H9 (cell line): ENCODE measurements around the gene HDAC6. TPM values are rescaled to one million over a fixed set of nuclear protein-coding genes. Genes with fewer than 3 reads are reported as not detected.

Source experiments
- DNase-seq: peaks from one replicate; pipeline ENCODE4 v3.0.0-alpha.2; 2017
- H2AFZ ChIP-seq: one replicate; pipeline ENCODE4 v1.6.1; 2013; ENCODE audit warnings: mild to moderate bottlenecking, low read length, control low read depth, moderate library complexity
- H2AK5ac ChIP-seq: 2 replicates; pipeline ENCODE4 v1.6.1; 2013; ENCODE audit warnings: low read length, control low read depth, mixed read lengths; ENCODE audit not compliant: insufficient read length
- H2BK120ac ChIP-seq: one replicate; pipeline ENCODE4 v1.6.1; 2013; ENCODE audit warnings: low read depth, mild to moderate bottlenecking, low read length, control low read depth, inconsistent platforms; ENCODE audit not compliant: poor library complexity, severe bottlenecking
- H2BK12ac ChIP-seq: 2 replicates; pipeline ENCODE4 v1.6.1; 2013; ENCODE audit warnings: low read length, control low read depth, mixed read lengths, low read depth; ENCODE audit not compliant: insufficient read length
- H2BK15ac ChIP-seq: 2 replicates; pipeline ENCODE4 v1.6.1; 2013; ENCODE audit warnings: low read depth, low read length, control low read depth
- H2BK20ac ChIP-seq: one replicate; pipeline ENCODE4 v1.6.1; 2013; ENCODE audit warnings: low read depth, mild to moderate bottlenecking, low read length, control low read depth, inconsistent platforms; ENCODE audit not compliant: poor library complexity, severe bottlenecking
- H2BK5ac ChIP-seq: 2 replicates; pipeline ENCODE4 v1.6.1; 2013; ENCODE audit warnings: low read length, control low read depth, mixed read lengths; ENCODE audit not compliant: insufficient read length
- H3K14ac ChIP-seq: 2 replicates; pipeline ENCODE4 v1.6.1; 2013; ENCODE audit warnings: low read length, control low read depth; ENCODE audit not compliant: insufficient read depth
- H3K18ac ChIP-seq: 2 replicates; pipeline ENCODE4 v1.6.1; 2013; ENCODE audit warnings: low read depth, mild to moderate bottlenecking, mixed read lengths, low read length, control low read depth; ENCODE audit not compliant: insufficient read length
- H3K23ac ChIP-seq: 2 replicates; pipeline ENCODE4 v1.6.1; 2013; ENCODE audit warnings: low read length, control low read depth, mixed read lengths, low read depth; ENCODE audit not compliant: insufficient read length
- H3K23me2 ChIP-seq: 2 replicates; pipeline ENCODE4 v1.6.1; 2013; ENCODE audit warnings: low read depth, mild to moderate bottlenecking, mixed read lengths, low read length, control low read depth; ENCODE audit not compliant: insufficient read length, poor library complexity, severe bottlenecking
- H3K27ac ChIP-seq: 2 replicates; pipeline ENCODE4 v1.5.1; 2013; ENCODE audit warnings: low read length, control low read depth, mixed read lengths, low read depth; ENCODE audit not compliant: insufficient read length
- H3K27me3 ChIP-seq: 2 replicates; pipeline ENCODE4 v1.6.1; 2013; ENCODE audit warnings: low read length, control low read depth, inconsistent platforms; ENCODE audit not compliant: insufficient read depth
- H3K4ac ChIP-seq: 2 replicates; pipeline ENCODE4 v1.6.1; 2013; ENCODE audit warnings: low read depth, mild to moderate bottlenecking, control low read depth, inconsistent platforms, low read length, moderate library complexity
- H3K4me1 ChIP-seq: 2 replicates; pipeline ENCODE4 v1.6.1; 2013; ENCODE audit warnings: low read length, control low read depth, inconsistent platforms; ENCODE audit not compliant: insufficient read depth
- H3K4me2 ChIP-seq: 2 replicates; pipeline ENCODE4 v1.6.1; 2013; ENCODE audit warnings: low read length, control low read depth, mixed read lengths; ENCODE audit not compliant: insufficient read length, insufficient read depth
- H3K56ac ChIP-seq: 2 replicates; pipeline ENCODE4 v1.6.1; 2013; ENCODE audit warnings: low read depth, mild to moderate bottlenecking, mixed read lengths, low read length, control low read depth; ENCODE audit not compliant: insufficient read length
- H3K79me1 ChIP-seq: 2 replicates; pipeline ENCODE4 v1.6.1; 2013; ENCODE audit warnings: low read depth, mild to moderate bottlenecking, moderate library complexity, low read length, control low read depth, inconsistent platforms; ENCODE audit not compliant: insufficient read depth, poor library complexity, severe bottlenecking
- H3K79me2 ChIP-seq: 2 replicates; pipeline ENCODE4 v1.6.1; 2013; ENCODE audit warnings: low read length, control low read depth, inconsistent platforms; ENCODE audit not compliant: insufficient read depth
- H3K9ac ChIP-seq: 2 replicates; pipeline ENCODE4 v1.6.1; 2013; ENCODE audit warnings: low read length, control low read depth, mixed read lengths; ENCODE audit not compliant: insufficient read length; ENCODE audit errors: extremely low read depth
- H3K9me3 ChIP-seq: one replicate; pipeline ENCODE4 v1.6.1; 2013; ENCODE audit warnings: low read depth, low read length, inconsistent platforms; ENCODE audit not compliant: control insufficient read depth
- H3T11ph ChIP-seq: one replicate; pipeline ENCODE4 v1.6.1; 2013; ENCODE audit warnings: mild to moderate bottlenecking, low read length, control low read depth, inconsistent platforms
- H4K20me1 ChIP-seq: one replicate; pipeline ENCODE4 v1.6.1; 2013; ENCODE audit not compliant: control insufficient read depth, insufficient read length, insufficient read depth
- H4K5ac ChIP-seq: 2 replicates; pipeline ENCODE4 v1.6.1; 2013; ENCODE audit warnings: low read depth, mild to moderate bottlenecking, mixed read lengths, low read length, control low read depth; ENCODE audit not compliant: insufficient read length
- H4K8ac ChIP-seq: replicated peaks from 2 replicates; pipeline ENCODE4 v1.6.1; 2013; ENCODE audit warnings: low read length, control low read depth, mixed read lengths, low read depth; ENCODE audit not compliant: insufficient read length
- H4K91ac ChIP-seq: 2 replicates; pipeline ENCODE4 v1.6.1; 2013; ENCODE audit warnings: low read depth, mild to moderate bottlenecking, moderate library complexity, mixed read lengths, low read length, control low read depth; ENCODE audit not compliant: insufficient read length
- H3K27ac Mint-ChIP-seq, 3 experiments: 2 replicates in 2 of 3; 3 replicates in 1 of 3; pipeline ENCODE4 v1.8.0; 2020 to 2021; ENCODE audit warnings: mixed read lengths in 3 of 3, mild to moderate bottlenecking in 1 of 3, moderate library complexity in 1 of 3
- H3K27me3 Mint-ChIP-seq: 2 replicates; pipeline ENCODE4 v1.8.0; 2021; ENCODE audit warnings: low read depth, mild to moderate bottlenecking, moderate library complexity, mixed read lengths
- H3K36me3 Mint-ChIP-seq, 3 experiments: 2 replicates in 2 of 3; 3 replicates in 1 of 3; pipeline ENCODE4 v1.8.0; 2020 to 2021; ENCODE audit warnings: low read depth in 3 of 3, mixed read lengths in 3 of 3; ENCODE audit not compliant: insufficient read depth in 1 of 3
- H3K4me1 Mint-ChIP-seq, 2 experiments: 2 replicates each; pipeline ENCODE4 v1.8.0; 2020; ENCODE audit warnings: mixed read lengths in 2 of 2
- H3K4me3 Mint-ChIP-seq, 2 experiments: 2 replicates in 1 of 2; 3 replicates in 1 of 2; pipeline ENCODE4 v1.8.0; 2020 to 2021; ENCODE audit warnings: mild to moderate bottlenecking in 2 of 2, mixed read lengths in 2 of 2, moderate library complexity in 1 of 2
- H3K9me3 Mint-ChIP-seq, 2 experiments: 2 replicates in 1 of 2; 3 replicates in 1 of 2; pipeline ENCODE4 v1.8.0; 2020; ENCODE audit warnings: mild to moderate bottlenecking in 2 of 2, mixed read lengths in 2 of 2, moderate library complexity in 1 of 2
- whole genome bisulfite sequencing: extraction: QIAGEN DNeasy Blood & Tissue Kit; methylation state at CpG from one replicate; pipeline ENCODE4 v1.1.7; 2013; ENCODE audit warnings: missing lambda C conversion rate, low lambda C conversion rate, mixed read lengths; ENCODE audit not compliant: insufficient read length; ENCODE audit errors: extremely low coverage; 5-methylcytosine and 5-hydroxymethylcytosine counted together
- total RNA-seq: library from RNA; stranded (reverse); gene quantifications from 2 replicates; pipeline ENCODE4 v1.2.1, GENCODE V29; 2021
- TF ChIP-seq, protein P1 (sequence below): fragments of 200-600 bp; sonication (generic); conservative IDR thresholded peaks from 3 replicates; pipeline ENCODE4 v1.8.0; 2021; ENCODE audit warnings: antibody characterized with exemption, mild to moderate bottlenecking

The HDAC6 gene
- total RNA-seq, 1 experiment from 2014 or later: 52.8 TPM

DNA sequence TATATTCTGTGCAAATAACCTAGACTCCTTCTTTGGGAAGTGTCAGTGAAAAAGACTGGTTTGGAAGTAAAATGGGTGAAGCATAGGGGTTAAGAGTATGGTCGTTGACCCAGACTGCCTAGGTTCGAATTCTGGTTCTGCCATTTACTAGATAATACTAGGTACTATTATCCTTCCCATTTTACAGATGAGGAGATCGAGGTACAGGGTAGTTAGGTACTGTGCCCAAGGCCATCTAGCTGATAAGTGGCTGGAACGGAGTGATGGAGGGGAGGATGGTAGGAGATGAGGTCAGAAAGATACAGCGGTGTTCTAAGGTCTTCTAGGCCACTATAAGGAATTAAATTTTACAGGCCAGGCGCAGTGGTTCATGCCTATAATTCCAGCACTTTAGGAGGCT lies 29.3 kb upstream of the HDAC6 start:
- Histone ChIP-seq H2AK5ac (no peak overlapping the region), H2BK12ac (no peak overlapping the region), H4K91ac (no peak overlapping the region), H3K4ac (no peak overlapping the region), H3K27ac (no peak overlapping the region), H3K4me2 (no peak overlapping the region), H3K18ac (no peak overlapping the region), H2AFZ (no peak overlapping the region), H2BK5ac (no peak overlapping the region), H3K9ac (no peak overlapping the region), H3K56ac (no peak overlapping the region), H3K4me1 (no peaks in the 10 kb centered on the region), H3K23me2 (no peaks in the 10 kb centered on the region), H4K8ac (no peak overlapping the region), H3K27me3 (no peaks in the 10 kb centered on the region), H3K79me2 (no peaks in the 10 kb centered on the region), H4K5ac (no peak overlapping the region), H3K79me1 (no peaks in the 10 kb centered on the region), H2BK15ac (no peak overlapping the region), H2BK20ac (no peak overlapping the region), H3K14ac (no peak overlapping the region), H4K20me1 (no peaks in the 10 kb centered on the region), H3T11ph (no peak overlapping the region), H3K9me3 (peaks cover 29% of the 10 kb centered on the region), H3K23ac (no peak overlapping the region), H2BK120ac (no peak overlapping the region)
- TF ChIP-seq, protein P1, sequence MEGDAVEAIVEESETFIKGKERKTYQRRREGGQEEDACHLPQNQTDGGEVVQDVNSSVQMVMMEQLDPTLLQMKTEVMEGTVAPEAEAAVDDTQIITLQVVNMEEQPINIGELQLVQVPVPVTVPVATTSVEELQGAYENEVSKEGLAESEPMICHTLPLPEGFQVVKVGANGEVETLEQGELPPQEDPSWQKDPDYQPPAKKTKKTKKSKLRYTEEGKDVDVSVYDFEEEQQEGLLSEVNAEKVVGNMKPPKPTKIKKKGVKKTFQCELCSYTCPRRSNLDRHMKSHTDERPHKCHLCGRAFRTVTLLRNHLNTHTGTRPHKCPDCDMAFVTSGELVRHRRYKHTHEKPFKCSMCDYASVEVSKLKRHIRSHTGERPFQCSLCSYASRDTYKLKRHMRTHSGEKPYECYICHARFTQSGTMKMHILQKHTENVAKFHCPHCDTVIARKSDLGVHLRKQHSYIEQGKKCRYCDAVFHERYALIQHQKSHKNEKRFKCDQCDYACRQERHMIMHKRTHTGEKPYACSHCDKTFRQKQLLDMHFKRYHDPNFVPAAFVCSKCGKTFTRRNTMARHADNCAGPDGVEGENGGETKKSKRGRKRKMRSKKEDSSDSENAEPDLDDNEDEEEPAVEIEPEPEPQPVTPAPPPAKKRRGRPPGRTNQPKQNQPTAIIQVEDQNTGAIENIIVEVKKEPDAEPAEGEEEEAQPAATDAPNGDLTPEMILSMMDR: no peak
- H3K4me3 Mint-ChIP-seq: no peak overlapping the region
- no peak overlapping the region for H3K27ac Mint-ChIP-seq
- H3K27me3 Mint-ChIP-seq: peaks cover 7% of the 10 kb centered on the region
- no CpG with 5 or more reads among the region's 6 CpGs for WGBS
- peaks cover 0 to 5% (median 3%) of the 10 kb centered on the region in 3 experiments; a peak in 5 of 7 replicates for H3K36me3 Mint-ChIP-seq
- no peaks in the 10 kb centered on the region for H3K4me1 Mint-ChIP-seq
- H3K9me3 Mint-ChIP-seq: peaks cover 59 to 74% of the 10 kb centered on the region in 2 experiments
- no peak for DNase-seq
